GM18861 (cell line): ENCODE results near the gene ZDHHC11.
"Not testable (repeated sequence)": the region's sequence is repeated elsewhere in the genome, so short reads cannot be mapped to it uniquely, and the experiment has no call there.

Experiments used
- ATAC-seq: cut with Tn5 transposase; IDR thresholded peaks from one replicate; pipeline ENCODE4 v1.9.1; 2021; ENCODE audit not compliant: unreplicated experiment

Gene ZDHHC11

DNA sequence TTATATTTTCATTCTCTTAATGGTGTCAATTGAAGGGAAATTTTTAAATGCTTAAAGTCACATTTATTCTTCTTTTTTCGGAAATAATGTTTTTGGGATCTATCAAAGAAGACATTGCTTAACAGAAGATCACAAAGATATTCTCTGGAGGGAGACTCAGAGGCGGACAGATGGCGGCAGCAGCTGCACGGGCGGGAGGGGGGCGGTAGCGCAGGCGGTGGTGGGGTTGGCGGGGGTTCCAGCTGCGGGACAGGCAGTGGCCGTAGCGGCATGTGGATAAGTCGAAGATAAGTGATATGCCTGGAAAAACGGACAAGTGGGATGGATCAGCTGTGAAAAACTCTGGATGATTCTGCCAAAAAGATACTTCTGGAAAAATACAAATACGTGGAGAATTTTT is 34.6 kb downstream of the ZDHHC11 start:
- no peak for ATAC-seq

GRCh38 chr5:815449-815848 is 35.3 kb downstream of the ZDHHC11 start:
- ATAC-seq: no peak

GRCh38 chr5:813575-813974 is 37.2 kb downstream of the ZDHHC11 start:
- ATAC-seq: not testable (repeated sequence)

DNA sequence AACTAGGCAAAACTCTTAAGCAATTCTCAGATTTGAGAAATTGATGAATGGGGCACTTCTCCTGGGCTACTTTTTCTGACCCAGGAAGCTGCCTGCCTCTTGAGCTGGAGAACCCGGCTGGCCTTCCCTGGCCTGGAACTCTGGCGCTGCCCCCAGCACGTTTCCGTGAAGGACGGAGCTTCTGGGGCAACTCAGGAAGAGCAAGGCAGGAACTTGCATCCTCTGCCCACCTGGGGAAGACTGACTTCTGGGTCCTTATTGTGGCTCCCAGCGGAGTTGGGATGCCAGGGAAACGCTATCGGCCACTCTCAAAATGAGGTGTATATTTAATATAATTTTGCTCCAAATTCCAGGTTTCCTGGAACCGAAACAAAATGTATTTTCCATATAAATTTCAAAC is 39.4 kb downstream of the ZDHHC11 start:
- ATAC-seq: not testable (repeated sequence)

DNA sequence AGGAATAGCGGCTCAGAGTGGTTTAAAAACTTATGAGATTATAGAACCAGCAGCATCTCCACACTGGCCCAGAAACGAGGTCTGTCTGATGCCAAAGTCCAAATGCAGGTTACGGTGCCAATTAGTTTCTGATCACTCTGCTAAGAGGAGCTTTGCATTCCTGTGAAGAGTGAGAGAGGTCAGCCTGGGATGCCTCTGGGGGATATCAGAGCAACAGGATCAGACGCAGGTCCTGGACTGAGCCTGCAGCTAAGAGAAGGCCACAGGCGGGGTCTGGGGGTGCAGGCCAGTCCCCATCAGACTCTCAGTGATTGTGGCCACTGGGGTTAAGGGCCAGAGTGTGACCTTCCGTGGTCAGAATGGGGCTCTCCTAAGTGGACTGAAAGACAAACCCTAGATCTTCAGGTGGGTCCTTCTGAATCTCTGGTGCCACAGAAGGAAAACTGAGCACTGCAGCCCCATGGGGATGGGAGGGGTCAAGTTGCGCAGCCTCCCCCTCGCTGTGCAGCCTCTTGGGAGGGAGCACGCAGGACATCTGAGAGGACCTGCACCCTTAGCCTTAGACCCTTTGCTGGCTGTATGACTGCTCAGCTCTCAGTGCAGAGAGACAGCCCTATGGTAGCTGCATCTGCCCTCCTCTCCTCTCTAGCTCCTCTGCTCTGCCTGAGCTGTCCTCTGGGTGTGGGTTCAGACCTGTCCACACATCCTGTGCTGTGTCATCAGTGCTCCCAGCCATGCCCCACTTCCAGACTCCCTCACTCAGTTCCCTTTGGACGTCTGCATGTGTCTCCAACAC is 42.9 kb downstream of the ZDHHC11 start:
- not testable (repeated sequence) for ATAC-seq

DNA sequence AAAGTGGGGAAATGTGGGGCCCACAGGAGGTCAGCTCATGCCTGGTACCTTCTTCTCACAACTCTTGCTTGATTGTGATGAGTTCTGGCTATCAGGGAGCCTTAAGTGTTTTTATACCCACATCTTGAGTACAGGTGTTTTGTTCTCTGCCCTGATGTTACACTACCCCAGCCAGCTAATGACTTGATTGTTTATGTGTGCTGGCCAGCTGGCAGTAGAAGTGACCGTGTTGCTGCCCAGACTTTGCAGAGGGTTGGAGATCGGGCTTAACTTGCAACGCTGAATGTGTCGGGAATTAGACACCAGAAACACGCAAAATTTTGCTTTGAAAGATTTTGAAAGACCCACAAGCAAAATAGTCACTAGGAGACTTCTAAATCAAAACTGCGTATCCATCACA is 49.3 kb downstream of the ZDHHC11 start:
- no peak for ATAC-seq

DNA sequence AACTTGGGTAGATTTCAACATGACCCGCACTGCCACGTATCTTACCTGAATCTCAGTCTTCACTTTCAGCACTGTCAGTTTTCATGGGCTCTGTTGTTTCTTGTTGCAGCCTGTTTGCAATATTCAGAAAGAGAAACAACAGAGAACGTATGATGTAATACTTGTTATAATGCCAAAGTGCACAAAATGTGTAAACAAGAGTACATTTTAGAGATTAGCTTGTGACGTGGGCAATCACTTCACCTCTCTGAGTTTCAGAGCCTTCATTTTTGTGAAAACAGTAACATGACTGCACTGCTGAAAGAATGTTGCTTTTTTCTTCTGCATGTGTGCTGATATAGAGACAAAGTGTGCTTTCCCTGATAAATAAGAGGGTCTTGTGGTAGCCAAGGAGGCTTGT is 49.7 kb downstream of the ZDHHC11 start:
- not testable (repeated sequence) for ATAC-seq

DNA sequence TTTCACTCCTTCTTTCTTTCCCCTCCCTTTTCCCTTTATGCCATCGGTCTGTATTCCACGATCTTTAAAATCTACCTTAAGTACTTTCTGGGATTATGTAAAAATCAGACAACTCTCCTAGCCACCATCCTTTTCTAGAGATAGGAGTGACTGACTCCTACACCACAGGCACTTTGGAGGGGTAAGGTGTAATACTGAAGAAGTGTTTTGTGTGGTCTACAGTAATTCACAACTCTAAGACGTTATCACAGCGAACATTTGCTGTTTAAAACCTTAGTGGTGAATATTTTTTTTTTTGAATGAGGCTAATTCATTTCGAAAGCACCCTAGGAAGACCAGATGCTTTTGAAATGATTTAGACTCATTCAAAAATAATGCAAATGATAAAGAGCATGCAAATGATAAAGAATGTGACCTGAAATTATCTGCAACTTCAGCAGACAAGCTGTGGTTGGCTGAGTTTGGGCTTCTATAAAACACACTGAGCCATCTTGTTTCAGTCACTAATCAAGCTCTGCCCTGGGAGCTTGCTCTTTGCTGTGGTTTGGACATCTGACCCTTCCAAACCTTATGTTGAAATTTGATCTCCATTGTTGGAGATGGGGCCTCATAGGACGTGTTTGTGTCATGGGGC is 52.2 kb downstream of the ZDHHC11 start:
- not testable (repeated sequence) for ATAC-seq

- ATAC-seq: not testable (repeated sequence)
Observed at GRCh38 chr5:797986-798385, 52.8 kb downstream of the ZDHHC11 start.

DNA sequence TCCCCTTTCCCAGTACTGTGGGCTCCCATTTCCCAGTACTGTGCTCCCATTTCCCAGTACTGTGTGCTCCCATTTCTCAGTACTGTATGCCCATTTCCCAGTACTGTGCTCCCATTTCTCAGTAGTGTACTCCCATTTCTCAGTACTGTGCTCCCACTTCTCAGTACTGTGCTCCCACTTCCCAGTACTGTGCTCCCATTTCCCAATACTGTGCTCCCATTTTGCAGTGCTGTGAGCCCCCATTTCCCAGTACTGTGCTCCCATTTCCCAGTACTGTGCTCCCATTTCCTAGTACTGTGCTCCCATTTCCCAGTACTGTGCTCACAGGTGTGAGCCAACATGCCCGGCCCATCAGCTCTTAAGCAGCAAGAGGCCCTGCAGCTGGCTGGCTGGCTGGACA is 54.9 kb downstream of the ZDHHC11 start:
- not testable (repeated sequence) for ATAC-seq

- ATAC-seq: not testable (repeated sequence)
Observed at GRCh38 chr5:794948-795347, 55.8 kb downstream of the ZDHHC11 start.

DNA sequence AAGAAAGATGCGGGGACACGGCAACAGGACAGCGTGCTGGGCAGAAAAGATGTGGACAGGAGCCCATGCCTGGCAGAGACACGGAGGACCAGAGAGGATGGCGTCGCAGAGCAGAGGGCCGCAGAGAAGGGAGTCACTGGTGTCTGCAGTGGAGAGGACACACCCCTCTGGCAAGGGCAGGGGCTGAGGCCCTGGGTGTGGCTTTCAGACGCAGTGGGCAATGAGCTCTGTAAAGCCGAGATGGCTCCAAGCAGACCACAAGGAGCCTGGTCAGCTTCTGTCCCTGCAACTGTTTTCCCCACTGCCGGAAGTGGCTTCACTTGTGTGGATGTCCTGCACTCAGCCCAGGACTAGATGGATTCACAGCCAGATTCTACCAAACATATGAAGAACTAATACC is 62.1 kb downstream of the ZDHHC11 start:
- not testable (repeated sequence) for ATAC-seq

DNA sequence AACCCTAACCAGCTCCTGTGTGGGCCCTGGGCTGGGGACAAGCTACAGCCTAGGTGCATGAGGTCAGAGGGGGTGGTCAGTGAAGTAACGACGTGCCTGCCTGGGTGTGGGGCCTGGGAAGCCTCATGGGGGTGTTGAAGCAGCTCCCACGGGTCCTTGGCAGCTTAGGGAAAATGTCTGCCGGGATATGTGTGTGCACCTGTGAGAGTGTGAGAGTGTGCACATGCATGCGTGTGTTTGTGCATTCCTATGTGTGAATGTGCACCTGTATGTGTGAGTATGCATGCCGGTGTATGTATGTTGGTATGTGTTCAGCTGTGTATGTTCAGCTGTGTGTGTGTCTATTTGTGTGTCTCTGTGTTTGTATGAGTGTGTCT is 62.9 kb downstream of the ZDHHC11 start:
- not testable (repeated sequence) for ATAC-seq

DNA sequence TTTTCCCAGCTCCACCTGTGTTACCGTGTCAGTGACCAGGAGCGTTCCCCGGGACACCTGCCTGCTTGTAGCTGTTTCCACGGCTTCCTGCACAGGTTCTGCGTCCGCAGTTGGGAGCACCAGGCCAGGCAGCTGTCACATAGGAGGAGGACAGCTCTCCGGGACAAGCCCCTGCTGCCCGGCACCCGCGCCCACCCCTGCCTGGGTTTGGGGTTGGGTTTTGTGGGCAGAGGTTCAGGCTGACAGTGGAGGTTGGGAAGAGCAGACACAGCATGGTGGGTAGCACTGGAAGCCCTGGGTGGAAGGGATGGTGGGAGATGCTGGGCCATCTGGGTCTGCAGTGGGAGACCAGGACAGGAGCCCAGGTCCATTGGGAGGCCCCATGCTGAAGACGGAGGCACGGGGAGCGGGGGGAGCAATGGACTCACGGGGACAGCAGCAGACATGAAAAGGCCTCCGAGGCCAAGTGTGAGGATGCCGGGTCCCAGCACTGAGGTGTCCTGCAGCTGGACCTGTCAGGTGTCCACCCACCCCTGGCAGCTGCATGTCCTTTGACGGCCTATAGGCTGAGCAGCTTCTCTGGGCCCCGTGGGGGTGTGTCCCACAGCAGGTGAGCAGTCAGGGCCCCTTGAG is 63.4 kb downstream of the ZDHHC11 start:
- ATAC-seq: not testable (repeated sequence)

- ATAC-seq: not testable (repeated sequence)
Observed at GRCh38 chr5:785181-785705, 65.5 kb downstream of the ZDHHC11 start.

- not testable (repeated sequence) for ATAC-seq
Observed at GRCh38 chr5:784428-785177, 66.2 kb downstream of the ZDHHC11 start, which contains the start of gene ZDHHC11B. Gene ZDHHC11B (minus strand): TSS chr5:784729. CDS start chr5:766919, 17,810 bp downstream.

- ATAC-seq: not testable (repeated sequence)
Observed at GRCh38 chr5:783881-784427, 66.8 kb downstream of the ZDHHC11 start.

- ATAC-seq: not testable (repeated sequence)
Observed at GRCh38 chr5:783049-783802, 67.6 kb downstream of the ZDHHC11 start.

GRCh38 chr5:782356-782755 is 68.4 kb downstream of the ZDHHC11 start:
- not testable (repeated sequence) for ATAC-seq

DNA sequence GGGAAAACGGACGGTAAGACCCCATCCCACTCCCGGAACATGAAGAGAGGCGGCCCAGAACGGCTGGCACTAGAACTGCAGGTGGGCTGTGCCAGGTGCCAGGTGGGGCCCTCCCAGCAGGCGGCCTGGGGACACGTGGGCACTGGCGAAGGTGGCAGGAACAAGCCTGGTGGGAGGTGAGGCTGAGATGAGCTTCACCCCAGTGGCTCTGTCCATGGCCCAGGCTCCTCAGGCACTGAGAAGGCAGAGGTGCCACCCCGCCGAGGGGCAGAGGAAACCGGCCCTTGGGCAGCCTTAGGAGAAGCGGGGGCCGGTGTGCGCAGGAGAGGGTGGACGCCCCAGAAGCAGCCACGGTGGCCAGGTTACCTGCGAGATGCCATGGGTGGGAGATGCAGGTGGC is 70.2 kb downstream of the ZDHHC11 start:
- ATAC-seq: not testable (repeated sequence)
